Dermis blood vessel endothelial cell (primary cell): ENCODE data around the gene SPG7. TPM values are rescaled to one million over a fixed set of nuclear protein-coding genes. Genes with fewer than 3 reads are reported as not detected.

Source experiments
- DNase-seq: peaks from one replicate; pipeline ENCODE4 v3.0.0; 2010
- total RNA-seq: library from RNA; depleted of rRNA; stranded (reverse); fragments of >200 nt; gene quantifications from 2 replicates; pipeline ENCODE4 v1.2.3, GENCODE V29; 2014

SPG7 gene
- total RNA-seq, 1 donor from 2014 or later = 170 TPM

DNA sequence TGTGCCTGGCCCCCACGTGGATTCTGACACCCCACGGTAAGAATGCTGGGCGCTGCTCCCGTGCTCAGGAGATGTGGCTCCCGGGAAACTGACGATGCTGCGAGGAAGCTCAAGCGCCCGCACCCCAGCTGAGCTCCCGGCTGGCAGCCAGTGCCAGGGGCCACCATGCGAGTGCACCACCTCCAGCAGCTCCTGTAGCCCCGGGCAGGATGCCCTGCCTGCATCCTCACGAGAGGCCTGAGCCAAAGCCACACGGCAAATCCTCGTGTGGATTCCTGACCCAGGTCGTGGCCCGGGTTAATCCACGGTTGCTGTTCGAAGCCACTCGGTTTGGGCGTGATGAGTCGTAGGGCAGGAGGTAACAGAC is 93.7 kb downstream of the SPG7 start:
- no peak for DNase-seq

DNA sequence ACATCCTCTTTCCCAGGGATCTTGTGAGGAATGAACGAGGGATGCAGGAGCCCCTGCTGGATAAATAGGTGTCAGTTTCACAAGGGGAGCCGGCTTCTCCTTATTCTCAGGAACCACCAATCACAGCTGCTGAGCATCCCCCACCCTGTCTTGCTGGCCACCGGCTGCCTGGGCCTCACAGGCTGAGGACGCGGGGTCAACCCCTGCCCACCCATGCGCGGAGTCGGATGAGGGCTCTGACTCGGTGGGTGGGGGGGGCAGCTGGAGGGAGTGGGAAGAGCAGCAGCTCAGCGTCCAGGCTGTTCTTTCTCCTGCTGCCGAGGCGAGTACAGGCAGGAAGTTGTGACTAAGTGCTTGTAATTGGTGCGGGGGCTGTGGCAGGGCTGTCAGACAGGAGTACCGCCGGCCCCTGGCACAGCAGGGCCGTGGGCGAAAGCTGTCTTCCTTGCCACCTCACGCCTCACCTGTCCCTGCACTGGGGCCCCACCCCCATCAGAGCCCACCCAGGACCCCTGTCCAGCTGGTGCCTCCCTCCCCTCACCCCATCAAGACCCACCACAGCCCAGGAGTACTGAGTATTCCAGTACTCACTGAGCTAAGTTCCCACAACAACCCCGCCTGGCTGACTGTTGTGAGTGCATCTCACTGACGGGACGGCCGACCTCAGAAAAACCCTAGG is 94.2 kb downstream of the SPG7 start:
- peak; percentile 86 for DNase-seq

DNA sequence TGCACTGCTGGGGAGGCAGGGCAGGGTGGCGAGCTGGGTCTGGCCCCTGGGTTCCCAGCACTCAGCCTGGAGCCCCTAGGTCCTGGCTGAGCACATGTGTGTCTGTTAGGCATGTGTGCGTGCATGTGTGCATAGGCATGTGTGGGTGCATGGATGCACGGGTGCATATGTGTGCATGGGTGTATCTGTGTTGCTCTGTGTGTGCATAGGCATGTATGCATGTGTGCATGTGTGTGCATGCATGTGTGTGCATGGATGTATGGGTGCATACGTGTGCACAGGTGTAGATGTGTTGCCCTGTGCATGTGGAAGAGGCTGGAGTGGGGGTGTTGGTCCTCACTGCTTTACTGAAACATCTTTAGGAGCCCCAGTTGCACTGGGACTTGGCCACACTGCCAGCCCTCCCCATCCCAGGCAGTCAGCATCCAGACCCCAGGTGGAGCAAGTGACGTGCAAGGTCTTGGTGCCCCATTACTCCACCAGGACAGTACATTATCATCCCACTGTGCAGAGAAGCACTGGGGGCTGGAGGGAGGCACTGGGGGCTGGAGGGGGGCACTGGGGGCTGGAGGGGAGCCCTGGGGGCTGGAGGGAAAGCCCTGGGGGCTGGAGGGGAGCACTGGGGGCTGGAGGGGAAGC is 94.9 kb downstream of the SPG7 start:
- DNase-seq = no peak

DNA sequence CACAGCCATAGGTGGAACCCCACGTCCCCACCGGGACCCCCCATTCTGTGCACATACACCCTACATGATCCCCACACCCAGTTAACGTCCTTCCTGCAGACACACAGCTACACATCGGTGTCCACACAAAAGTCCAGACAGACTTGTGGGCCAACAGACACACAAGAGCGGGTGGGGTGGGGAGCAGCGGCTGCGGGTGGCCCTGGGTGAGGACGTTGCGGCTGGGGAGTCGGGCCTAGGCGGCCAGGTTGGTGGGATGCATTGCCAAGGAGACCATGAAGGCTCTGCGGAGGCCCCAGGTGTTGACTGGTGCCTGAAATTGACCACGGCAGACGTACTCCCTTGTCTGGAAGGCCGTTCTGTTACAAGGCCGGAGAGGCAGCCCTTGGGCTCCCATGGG is 96.6 kb downstream of the SPG7 start:
- no peak for DNase-seq

DNA sequence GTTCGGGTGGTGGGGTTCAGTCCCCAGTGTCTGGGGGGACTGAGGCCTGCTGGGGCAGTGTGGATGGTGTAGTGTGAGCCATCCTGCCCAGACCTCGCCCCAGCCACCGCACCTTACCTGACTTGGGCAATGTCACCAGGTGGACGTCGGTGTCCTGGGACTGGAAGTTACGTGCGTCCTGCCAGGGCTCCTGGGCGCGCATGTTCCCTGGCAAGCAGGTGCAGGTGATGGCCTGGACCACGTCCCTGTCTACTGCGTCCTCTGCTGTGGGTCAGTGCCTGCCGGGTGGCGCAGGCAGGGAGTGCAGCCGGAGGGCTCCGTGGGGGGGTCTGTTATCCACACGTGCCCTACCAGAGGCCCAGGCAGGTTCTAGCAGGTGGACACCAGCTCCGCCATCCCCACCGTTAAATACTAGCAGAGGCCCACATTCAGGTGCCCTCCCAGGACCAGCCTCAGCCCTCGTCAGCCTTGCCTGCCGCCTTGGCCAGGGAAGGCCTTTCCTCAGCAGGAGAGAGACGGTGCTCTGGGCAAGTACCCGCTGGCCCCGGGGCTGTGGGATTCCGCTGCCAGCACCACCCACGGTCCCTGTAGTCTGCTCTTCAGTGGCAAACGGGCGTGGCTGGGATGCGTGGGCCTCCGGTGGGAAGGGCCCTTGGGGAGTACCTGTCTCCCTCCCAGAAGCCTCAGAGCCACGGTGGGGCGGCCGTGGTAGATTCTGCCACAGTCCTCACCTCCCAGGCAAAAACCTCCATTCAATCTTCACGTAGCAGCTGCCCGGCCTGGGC is 97.2 kb downstream of the SPG7 start:
- DNase-seq = no peak

DNA sequence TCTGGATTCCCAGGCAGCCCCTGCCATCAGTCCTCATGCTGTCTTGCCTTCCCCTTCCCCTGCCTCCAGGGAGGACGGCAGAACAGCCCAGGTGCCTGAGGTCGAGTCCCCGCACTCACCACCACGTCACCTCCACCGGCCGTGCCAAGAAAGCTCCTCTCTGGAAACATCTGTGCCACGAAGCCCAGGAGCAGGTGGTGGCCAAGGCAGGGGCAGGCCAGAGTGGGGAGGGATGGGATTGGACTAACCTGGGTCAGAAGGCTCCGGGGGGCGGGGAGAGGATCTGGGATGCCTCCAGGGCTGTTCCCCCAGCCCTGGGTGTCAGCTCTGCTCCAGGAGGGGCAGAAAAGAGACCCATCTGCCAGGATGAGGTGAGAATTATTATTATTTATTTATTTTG is 97.8 kb downstream of the SPG7 start:
- no peak for DNase-seq

Other genes with a start within 250 kb of the SPG7 start
- gene ANKRD11, start 17.8 kb upstream of the SPG7 start, total RNA-seq = 55.5 and 72.0 TPM in 2 replicates
- 1,818 and 3,550 TPM in 2 replicates for gene RPL13, start 52.3 kb downstream of the SPG7 start, total RNA-seq
- 0.85 and 2.6 TPM in 2 replicates for gene CPNE7, start 67.4 kb downstream of the SPG7 start, total RNA-seq
- gene DPEP1, start 105.2 kb downstream of the SPG7 start, total RNA-seq = 1.0 and 2.7 TPM in 2 replicates
- gene CHMP1A, start 149.3 kb downstream of the SPG7 start, total RNA-seq = 117 and 139 TPM in 2 replicates
- gene SPATA33, start 149.4 kb downstream of the SPG7 start, total RNA-seq = 2.0 and 4.1 TPM in 2 replicates
- 48.2 and 71.1 TPM in 2 replicates for gene CDK10, start 178.3 kb downstream of the SPG7 start, total RNA-seq
- gene SPATA2L, start 193.3 kb downstream of the SPG7 start, total RNA-seq = 19.1 and 36.6 TPM in 2 replicates
- 5.8 and 7.3 TPM in 2 replicates for gene VPS9D1, start 212.5 kb downstream of the SPG7 start, total RNA-seq
- gene ZNF276, start 213.1 kb downstream of the SPG7 start, total RNA-seq = 27.4 and 44.2 TPM in 2 replicates